ENCODE measurements around the gene OPCML. TPM values are rescaled to one million over a fixed set of nuclear protein-coding genes. Genes with fewer than 3 reads are reported as not detected.
A peak's percentile ranks its signal among the peaks of the same experiment; 100 is the strongest.

OPCML gene
- polyA plus RNA-seq, 3 donors = not detected

GRCh38 chr11:133070021-133070713 lies 462.1 kb downstream of the OPCML start:
- intact Hi-C loops (cut with micrococcal nuclease) = no loop called here
- no peak overlapping the region for H3K4me3 ChIP-seq (replicated peaks in 1 of 3; ENCODE audit: low read depth in 2 of 3, low read length in 3 of 3)
- no peak overlapping the region for H3K4me2 ChIP-seq (replicated peaks; ENCODE audit: extremely low read depth, low read length, poor library complexity, severe bottlenecking)
- peaks cover 0 to 17% of the 10 kb centered on the region in 2 donors for H3K27me3 ChIP-seq (ENCODE audit: control insufficient read depth in 2 of 2, insufficient read depth in 2 of 2, low read length in 2 of 2)
- H3K36me3 ChIP-seq (replicated peaks in 1 of 2; ENCODE audit: control insufficient read depth in 1 of 2, insufficient read depth in 2 of 2, low read length in 2 of 2) = no peaks in the 10 kb centered on the region
- H2AFZ ChIP-seq (ENCODE audit: insufficient read depth, low read depth, low read length, poor library complexity, severe bottlenecking) = no peak overlapping the region
- Mint-ChIP-seq H3K9me3 (peaks cover 0 to 1% (median 0%) of the 10 kb centered on the region in 7 donors), H3K27ac (no peak overlapping the region), H3K4me1 (no peaks in the 10 kb centered on the region), H3K27me3 (ENCODE audit: low read depth in 3 of 3) (peaks cover 10 to 14% (median 12%) of the 10 kb centered on the region in 3 donors), H3K4me3 (no peak overlapping the region), H3K36me3 (no peaks in the 10 kb centered on the region)
- no peaks in the 10 kb centered on the region for H3K4me1 ChIP-seq (ENCODE audit: control insufficient read depth in 1 of 2, insufficient read depth in 2 of 2, low read length in 2 of 2)
- 30% methylated on average over 3 of the region's 11 CpGs for WGBS (ENCODE audit: insufficient coverage)
- no peaks in the 10 kb centered on the region for H4K20me1 ChIP-seq (ENCODE audit: insufficient read depth, low read length)
- TF ChIP-seq CTCF (IDR thresholded peaks at IDR 0.05) = no peak
- no peaks in the 10 kb centered on the region for H3K9me3 ChIP-seq (replicated peaks in 1 of 2; ENCODE audit: control insufficient read depth in 1 of 2, insufficient read depth in 1 of 2, low read length in 2 of 2)
- no peaks in the 10 kb centered on the region for H3K79me2 ChIP-seq (ENCODE audit: insufficient read depth, low read length)
- DNase-seq = no peak
- H3K27ac ChIP-seq (ENCODE audit: low read depth in 1 of 2, low read length in 2 of 2) = no peak overlapping the region
- H3K9ac ChIP-seq (ENCODE audit: insufficient read depth, low read length, poor library complexity, severe bottlenecking) = no peak overlapping the region

- Histone ChIP-seq H3K27me3 (ENCODE audit: control insufficient read depth in 2 of 2, insufficient read depth in 2 of 2, low read length in 2 of 2) (peaks cover 3 to 38% of the 10 kb centered on the region in 2 donors), H3K4me3 (replicated peaks in 1 of 3; ENCODE audit: low read depth in 2 of 3, low read length in 3 of 3) (no peak overlapping the region), H3K36me3 (replicated peaks in 1 of 2; ENCODE audit: control insufficient read depth in 1 of 2, insufficient read depth in 2 of 2, low read length in 2 of 2) (no peaks in the 10 kb centered on the region), H3K9ac (ENCODE audit: insufficient read depth, low read length, poor library complexity, severe bottlenecking) (no peak overlapping the region), H2AFZ (ENCODE audit: insufficient read depth, low read depth, low read length, poor library complexity, severe bottlenecking) (no peak overlapping the region), H3K9me3 (replicated peaks in 1 of 2; ENCODE audit: control insufficient read depth in 1 of 2, insufficient read depth in 1 of 2, low read length in 2 of 2) (no peaks in the 10 kb centered on the region), H3K4me1 (ENCODE audit: control insufficient read depth in 1 of 2, insufficient read depth in 2 of 2, low read length in 2 of 2) (no peaks in the 10 kb centered on the region), H3K79me2 (ENCODE audit: insufficient read depth, low read length) (no peaks in the 10 kb centered on the region), H4K20me1 (ENCODE audit: insufficient read depth, low read length) (no peaks in the 10 kb centered on the region), H3K4me2 (replicated peaks; ENCODE audit: extremely low read depth, low read length, poor library complexity, severe bottlenecking) (no peak overlapping the region), H3K27ac (ENCODE audit: low read depth in 1 of 2, low read length in 2 of 2) (no peak overlapping the region)
- H3K36me3 Mint-ChIP-seq = no peaks in the 10 kb centered on the region
- intact Hi-C loops (cut with micrococcal nuclease) = no loop called here
- peak overlapping the region in 1 of 2 donors; percentile 69 for H3K4me3 Mint-ChIP-seq
- no peak for DNase-seq
- peaks cover 0 to 5% (median 0%) of the 10 kb centered on the region in 7 donors for H3K9me3 Mint-ChIP-seq
- WGBS (ENCODE audit: insufficient coverage) = 90% methylated on average over 11 of the region's 13 CpGs
- no peaks in the 10 kb centered on the region for H3K4me1 Mint-ChIP-seq
- no peak for TF ChIP-seq CTCF (IDR thresholded peaks at IDR 0.05)
- H3K27me3 Mint-ChIP-seq (ENCODE audit: low read depth in 3 of 3) = peaks cover 28 to 38% (median 37%) of the 10 kb centered on the region in 3 donors
- no peak overlapping the region for H3K27ac Mint-ChIP-seq
These were observed 466.3 kb downstream of the OPCML start for GRCh38 chr11:133065847-133066485.
